GM06990 (cell line): Measurements from ENCODE around the gene CLRN1.

Source experiments
- DNase-seq: peaks from one replicate; pipeline ENCODE4 v3.0.0-alpha.2; 2011; ENCODE audit not compliant: insufficient read length; ENCODE audit errors: extremely low read depth
- H3K27me3 ChIP-seq: replicated peaks from 2 replicates; pipeline ENCODE4 v1.6.0; 2011; ENCODE audit warnings: low read length; ENCODE audit not compliant: control insufficient read depth, insufficient read depth
- H3K36me3 ChIP-seq: 2 replicates; pipeline ENCODE4 v1.5.1; 2011; ENCODE audit warnings: low read length; ENCODE audit not compliant: control insufficient read depth, insufficient read depth
- H3K4me3 ChIP-seq: replicated peaks from 2 replicates; pipeline ENCODE4 v1.5.1; 2011; ENCODE audit warnings: low read depth, mild to moderate bottlenecking, control low read depth, low read length
- TF ChIP-seq, protein P1 (sequence below): IDR thresholded peaks from 2 replicates; pipeline ENCODE4 v1.5.1; 2011; ENCODE audit warnings: low read length, control low read depth, mild to moderate bottlenecking, inconsistent platforms; ENCODE audit not compliant: insufficient read depth, poor library complexity, severe bottlenecking

The CLRN1 gene

DNA sequence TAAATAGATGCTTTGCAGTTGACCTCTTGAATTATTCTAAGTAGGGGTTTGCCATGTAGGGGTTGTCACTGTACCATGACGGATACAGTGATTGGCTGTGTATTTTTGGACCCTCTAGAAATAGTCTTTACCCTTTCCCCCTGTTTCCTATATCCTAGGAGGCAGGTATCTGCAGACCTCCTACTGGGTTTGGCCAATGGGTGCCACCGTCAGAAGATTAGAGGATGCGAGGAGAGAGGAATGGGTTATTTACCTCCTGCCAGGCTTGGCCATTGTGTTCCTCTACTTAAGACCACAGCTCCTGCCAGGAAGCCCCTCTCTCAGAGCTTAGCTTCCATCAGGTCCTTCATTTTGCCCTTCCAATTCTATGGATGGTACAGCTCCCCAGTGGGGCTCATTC is 40.2 kb upstream of the CLRN1 start:
- H3K36me3 ChIP-seq = no peaks in the 10 kb centered on the region
- no peak for DNase-seq
- TF ChIP-seq, protein P1, sequence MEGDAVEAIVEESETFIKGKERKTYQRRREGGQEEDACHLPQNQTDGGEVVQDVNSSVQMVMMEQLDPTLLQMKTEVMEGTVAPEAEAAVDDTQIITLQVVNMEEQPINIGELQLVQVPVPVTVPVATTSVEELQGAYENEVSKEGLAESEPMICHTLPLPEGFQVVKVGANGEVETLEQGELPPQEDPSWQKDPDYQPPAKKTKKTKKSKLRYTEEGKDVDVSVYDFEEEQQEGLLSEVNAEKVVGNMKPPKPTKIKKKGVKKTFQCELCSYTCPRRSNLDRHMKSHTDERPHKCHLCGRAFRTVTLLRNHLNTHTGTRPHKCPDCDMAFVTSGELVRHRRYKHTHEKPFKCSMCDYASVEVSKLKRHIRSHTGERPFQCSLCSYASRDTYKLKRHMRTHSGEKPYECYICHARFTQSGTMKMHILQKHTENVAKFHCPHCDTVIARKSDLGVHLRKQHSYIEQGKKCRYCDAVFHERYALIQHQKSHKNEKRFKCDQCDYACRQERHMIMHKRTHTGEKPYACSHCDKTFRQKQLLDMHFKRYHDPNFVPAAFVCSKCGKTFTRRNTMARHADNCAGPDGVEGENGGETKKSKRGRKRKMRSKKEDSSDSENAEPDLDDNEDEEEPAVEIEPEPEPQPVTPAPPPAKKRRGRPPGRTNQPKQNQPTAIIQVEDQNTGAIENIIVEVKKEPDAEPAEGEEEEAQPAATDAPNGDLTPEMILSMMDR = no peak
- no peak overlapping the region for H3K4me3 ChIP-seq
- H3K27me3 ChIP-seq = peaks cover 2% of the 10 kb centered on the region

DNA sequence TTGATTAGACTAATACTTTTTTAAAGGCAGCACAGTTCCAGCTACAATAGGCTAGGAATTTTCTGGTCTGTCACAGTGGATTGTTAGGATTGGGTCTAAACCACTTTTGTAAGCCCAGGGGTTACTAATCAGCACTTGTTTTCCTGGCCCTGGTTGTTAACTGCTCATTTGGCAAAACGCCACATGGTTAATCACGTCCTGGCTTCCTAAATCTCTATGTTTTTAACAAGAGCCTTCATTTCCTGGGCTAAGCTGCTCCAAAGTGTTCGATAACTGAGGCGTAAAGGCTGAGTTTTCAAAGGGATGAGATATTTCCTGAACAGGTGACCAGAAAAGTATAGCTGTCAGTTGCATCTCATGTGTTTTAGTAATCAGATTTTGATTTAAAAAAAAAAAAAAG is 38.9 kb upstream of the CLRN1 start:
- DNase-seq = no peak
- H3K36me3 ChIP-seq = no peaks in the 10 kb centered on the region
- no peak overlapping the region for H3K4me3 ChIP-seq

GRCh38 chr3:151009981-151010380 is 37.5 kb upstream of the CLRN1 start:
- no peak for DNase-seq
- no peaks in the 10 kb centered on the region for H3K36me3 ChIP-seq
- H3K4me3 ChIP-seq = no peak overlapping the region
- H3K27me3 ChIP-seq = peaks cover 2% of the 10 kb centered on the region
- TF ChIP-seq, protein P1 = no peak

More for the DNA sequence above, 38.9 kb upstream of the CLRN1 start:
- TF ChIP-seq, protein P1 = no peak
- peaks cover 2% of the 10 kb centered on the region for H3K27me3 ChIP-seq

DNA sequence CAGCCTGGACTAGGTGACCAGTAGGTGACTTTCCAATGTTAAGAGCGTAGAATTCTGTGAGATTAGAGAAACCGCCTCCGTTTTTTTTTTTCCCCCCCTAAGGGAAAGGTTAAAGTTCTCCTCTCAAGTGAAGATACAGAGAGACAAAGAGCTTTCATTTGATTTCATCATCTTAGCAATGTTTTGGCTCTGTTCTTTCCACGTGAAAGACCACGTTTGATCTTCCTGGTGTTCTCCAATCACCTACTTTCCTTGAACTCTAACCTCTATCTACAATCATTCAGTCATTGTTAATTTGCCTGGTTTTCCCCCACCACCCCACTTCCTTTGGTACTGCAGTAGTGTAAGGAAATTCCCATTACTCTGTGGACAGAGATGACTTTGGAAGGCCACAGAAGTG is 36.9 kb upstream of the CLRN1 start:
- no peaks in the 10 kb centered on the region for H3K36me3 ChIP-seq
- DNase-seq = no peak
- H3K4me3 ChIP-seq = no peak overlapping the region
- peaks cover 2% of the 10 kb centered on the region for H3K27me3 ChIP-seq
- TF ChIP-seq, protein P1 = no peak

GRCh38 chr3:151008699-151009098 is 36.2 kb upstream of the CLRN1 start:
- TF ChIP-seq, protein P1 = no peak
- H3K4me3 ChIP-seq = no peak overlapping the region
- H3K36me3 ChIP-seq = no peaks in the 10 kb centered on the region
- DNase-seq = no peak
- peaks cover 2% of the 10 kb centered on the region for H3K27me3 ChIP-seq

- no peaks in the 10 kb centered on the region; the same call in 1 of the 2 replicates for H3K27me3 ChIP-seq
- TF ChIP-seq, protein P1 = no peak
- DNase-seq = no peak
- no peak overlapping the region for H3K4me3 ChIP-seq
- no peaks in the 10 kb centered on the region for H3K36me3 ChIP-seq
These were observed 31.2 kb upstream of the CLRN1 start for GRCh38 chr3:151003768-151004134.
